ENCODE data around the gene KLHL21. TPM values are rescaled to one million over a fixed set of nuclear protein-coding genes. Genes with fewer than 3 reads are reported as not detected.
A peak's percentile ranks its signal among the peaks of the same experiment; 100 is the strongest.

The KLHL21 gene
- total RNA-seq, 4 donors from 2014 or later: 48.3 to 98.5 (median 57.0) TPM

- ATAC-seq (ENCODE audit: low FRiP score) (peak; percentile 92), DNase-seq (ENCODE audit: low spot score) (peak; percentile 65)
- no peak for TF ChIP-seq CTCF (IDR thresholded peaks at IDR 0.05)
Measured at GRCh38 chr1:6624710-6625583, 22.3 kb upstream of the KLHL21 start, which contains the start of gene THAP3. THAP3 (plus strand) TSS chr1:6624868; CDS start chr1:6625219, 351 bp downstream.

- ATAC-seq (ENCODE audit: low FRiP score) (no peak), DNase-seq (ENCODE audit: low spot score) (no peak)
- no peak for TF ChIP-seq CTCF (IDR thresholded peaks at IDR 0.05)
Measured at GRCh38 chr1:6623269-6623965, 20.7 kb upstream of the KLHL21 start.

- ATAC-seq (ENCODE audit: low FRiP score): no peak
- DNase-seq (ENCODE audit: low spot score): no peak
- TF ChIP-seq CTCF (IDR thresholded peaks at IDR 0.05): no peak
Measured at GRCh38 chr1:6622396-6623152, 19.9 kb upstream of the KLHL21 start.

GRCh38 chr1:6621429-6622391 is 19.0 kb upstream of the KLHL21 start:
- TF ChIP-seq CTCF (IDR thresholded peaks at IDR 0.05): no peak
- no peak for DNase-seq (ENCODE audit: low spot score)
- no peak for ATAC-seq (ENCODE audit: low FRiP score)

GRCh38 chr1:6619045-6619444 is 16.4 kb upstream of the KLHL21 start:
- ATAC-seq (ENCODE audit: low FRiP score) (no peak), DNase-seq (ENCODE audit: low spot score) (no peak)
- no peak for TF ChIP-seq CTCF (IDR thresholded peaks at IDR 0.05)

All from omental fat pad (tissue), 4 donors.